OCI-LY3 (cell line): ENCODE measurements around the gene QKI.

ENCODE experiments used
- H2AFZ ChIP-seq: fragments of 200-600, 300-600 bp; shearing (Covaris generic); 2 replicates; pipeline ENCODE4 v1.6.0; 2014; ENCODE audit warnings: antibody characterized with exemption, low read depth, low read length
- H3K27ac ChIP-seq: fragments of 200-600, 300-600 bp; sonication (generic); 2 replicates; pipeline ENCODE4 v1.5.1; 2014; ENCODE audit warnings: mild to moderate bottlenecking, low read length, moderate library complexity, mixed read lengths
- H3K27me3 ChIP-seq: fragments of 200-600, 300-600 bp; sonication (generic); 2 replicates; pipeline ENCODE4 v1.6.1; 2014; ENCODE audit warnings: low read depth, low read length, mixed read lengths
- H3K36me3 ChIP-seq: fragments of 200-600, 300-600 bp; sonication (generic); replicated peaks from 2 replicates; pipeline ENCODE3; 2014; ENCODE audit warnings: low read depth, low read length, mixed read lengths
- H3K4me1 ChIP-seq: fragments of 300-600, 200-600 bp; sonication (generic); 2 replicates; pipeline ENCODE4 v1.6.1; 2014; ENCODE audit warnings: low read length, mixed read lengths
- H3K4me2 ChIP-seq: fragments of 200-600, 300-600 bp; sonication (generic); 2 replicates; pipeline ENCODE4 v1.6.1; 2014; ENCODE audit warnings: low read length, mixed read lengths
- H3K4me3 ChIP-seq: fragments of 300-600, 200-600 bp; sonication (generic); 2 replicates; pipeline ENCODE4 v1.5.1; 2014; ENCODE audit warnings: antibody characterized with exemption, mild to moderate bottlenecking, low read length, moderate library complexity
- H3K79me2 ChIP-seq: fragments of 300-600, 200-600 bp; shearing (Covaris generic); 2 replicates; pipeline ENCODE4 v1.6.1; 2014; ENCODE audit warnings: mild to moderate bottlenecking, low read length, mixed read lengths
- H3K9ac ChIP-seq: fragments of 300-600, 200-600 bp; shearing (Covaris generic); 2 replicates; pipeline ENCODE4 v1.6.0; 2014; ENCODE audit warnings: mild to moderate bottlenecking, low read length, moderate library complexity
- H3K9me3 ChIP-seq: fragments of 200-600, 300-600 bp; shearing (Covaris generic); 2 replicates; pipeline ENCODE4 v1.6.1; 2014; ENCODE audit warnings: low read length, mixed read lengths; ENCODE audit not compliant: insufficient read depth
- H4K20me1 ChIP-seq: fragments of 200-600, 300-600 bp; sonication (generic); 2 replicates; pipeline ENCODE4 v1.6.1; 2016; ENCODE audit warnings: low read length, mixed read lengths; ENCODE audit not compliant: insufficient read depth
- EZH2phosphoT487 ChIP-seq: fragments of 200-600 bp; shearing (Covaris generic); IDR thresholded peaks from 2 replicates; pipeline ENCODE4 v1.6.1; 2018; ENCODE audit warnings: antibody characterized with exemption, mixed run types, low read depth
- TF ChIP-seq, protein P1 (sequence below): fragments of 200-600, 300-600 bp; sonication (generic); IDR thresholded peaks from 2 replicates; pipeline ENCODE4 v1.5.1; 2014; ENCODE audit warnings: antibody characterized with exemption, low read length, low read depth

QKI gene

DNA sequence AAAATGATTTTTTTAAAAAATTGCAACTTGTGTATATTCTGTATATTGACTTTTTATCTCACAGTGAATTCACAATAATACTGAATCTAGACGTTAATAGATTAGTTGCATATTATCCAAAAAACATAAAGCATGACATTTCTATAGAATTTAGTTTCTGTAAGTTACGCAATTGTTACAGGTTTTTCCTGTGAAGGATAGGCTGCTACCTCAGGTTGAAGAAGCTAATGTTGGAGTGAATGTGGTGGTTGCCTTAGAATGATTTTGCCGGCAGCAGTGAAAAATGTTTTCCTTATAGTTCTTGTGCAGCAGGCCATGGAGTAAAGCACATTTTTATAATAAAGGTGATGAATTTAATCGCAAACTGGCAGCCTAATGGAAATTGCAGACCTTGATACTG, 20.5 kb downstream of the QKI start:
- no peak overlapping the region for H2AFZ ChIP-seq
- no peak overlapping the region for H3K27ac ChIP-seq
- no peaks in the 10 kb centered on the region for H3K4me1 ChIP-seq
- no peaks in the 10 kb centered on the region for H3K36me3 ChIP-seq
- peaks cover 100% of the 10 kb centered on the region for H3K79me2 ChIP-seq
- H3K27me3 ChIP-seq: no peaks in the 10 kb centered on the region
- TF ChIP-seq EZH2phosphoT487: no peak
- TF ChIP-seq, protein P1, sequence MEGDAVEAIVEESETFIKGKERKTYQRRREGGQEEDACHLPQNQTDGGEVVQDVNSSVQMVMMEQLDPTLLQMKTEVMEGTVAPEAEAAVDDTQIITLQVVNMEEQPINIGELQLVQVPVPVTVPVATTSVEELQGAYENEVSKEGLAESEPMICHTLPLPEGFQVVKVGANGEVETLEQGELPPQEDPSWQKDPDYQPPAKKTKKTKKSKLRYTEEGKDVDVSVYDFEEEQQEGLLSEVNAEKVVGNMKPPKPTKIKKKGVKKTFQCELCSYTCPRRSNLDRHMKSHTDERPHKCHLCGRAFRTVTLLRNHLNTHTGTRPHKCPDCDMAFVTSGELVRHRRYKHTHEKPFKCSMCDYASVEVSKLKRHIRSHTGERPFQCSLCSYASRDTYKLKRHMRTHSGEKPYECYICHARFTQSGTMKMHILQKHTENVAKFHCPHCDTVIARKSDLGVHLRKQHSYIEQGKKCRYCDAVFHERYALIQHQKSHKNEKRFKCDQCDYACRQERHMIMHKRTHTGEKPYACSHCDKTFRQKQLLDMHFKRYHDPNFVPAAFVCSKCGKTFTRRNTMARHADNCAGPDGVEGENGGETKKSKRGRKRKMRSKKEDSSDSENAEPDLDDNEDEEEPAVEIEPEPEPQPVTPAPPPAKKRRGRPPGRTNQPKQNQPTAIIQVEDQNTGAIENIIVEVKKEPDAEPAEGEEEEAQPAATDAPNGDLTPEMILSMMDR: no peak
- no peaks in the 10 kb centered on the region for H3K9me3 ChIP-seq
- no peak overlapping the region for H3K9ac ChIP-seq
- peaks cover 92% of the 10 kb centered on the region for H4K20me1 ChIP-seq
- H3K4me2 ChIP-seq: no peak overlapping the region
- no peak overlapping the region for H3K4me3 ChIP-seq

DNA sequence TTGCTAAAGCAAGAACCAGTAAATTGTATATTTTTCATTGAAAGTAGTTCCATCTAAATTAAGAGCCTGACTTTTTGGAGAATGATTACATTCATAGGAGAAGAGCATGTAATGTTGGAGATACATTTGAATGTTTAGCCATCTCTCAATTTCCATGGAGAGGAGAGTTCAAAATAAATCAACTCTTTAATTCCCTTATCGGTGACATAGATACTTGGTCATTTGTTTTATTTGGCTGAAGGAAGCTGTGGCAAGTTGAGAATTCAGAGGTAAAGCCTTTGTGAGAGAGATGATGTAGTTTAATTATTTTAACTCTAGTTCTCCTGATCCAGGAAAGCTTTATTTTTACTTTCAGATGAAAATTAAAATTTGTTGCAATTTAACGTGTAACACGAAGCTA, 22.3 kb downstream of the QKI start:
- no peaks in the 10 kb centered on the region for H3K36me3 ChIP-seq
- no peak overlapping the region for H3K9ac ChIP-seq
- no peak overlapping the region for H3K4me2 ChIP-seq
- H3K9me3 ChIP-seq: no peaks in the 10 kb centered on the region
- H3K4me1 ChIP-seq: no peaks in the 10 kb centered on the region
- no peak overlapping the region for H3K4me3 ChIP-seq
- peaks cover 92% of the 10 kb centered on the region for H4K20me1 ChIP-seq
- H2AFZ ChIP-seq: no peak overlapping the region
- H3K27ac ChIP-seq: no peak overlapping the region
- TF ChIP-seq, protein P1: no peak
- no peak for TF ChIP-seq EZH2phosphoT487
- H3K79me2 ChIP-seq: peaks cover 100% of the 10 kb centered on the region
- H3K27me3 ChIP-seq: no peaks in the 10 kb centered on the region

- Histone ChIP-seq H3K36me3 (no peaks in the 10 kb centered on the region), H3K9ac (no peak overlapping the region), H3K4me1 (no peaks in the 10 kb centered on the region), H4K20me1 (peaks cover 91% of the 10 kb centered on the region), H2AFZ (no peak overlapping the region), H3K27ac (no peak overlapping the region), H3K9me3 (no peaks in the 10 kb centered on the region), H3K4me3 (no peak overlapping the region), H3K27me3 (no peaks in the 10 kb centered on the region), H3K4me2 (no peak overlapping the region), H3K79me2 (peaks cover 100% of the 10 kb centered on the region)
- no peak for TF ChIP-seq EZH2phosphoT487
- TF ChIP-seq, protein P1: no peak
Observed at GRCh38 chr6:163437466-163437865, 22.9 kb downstream of the QKI start.

GRCh38 chr6:163438298-163438939, 23.9 kb downstream of the QKI start:
- Histone ChIP-seq H3K9ac (no peak overlapping the region), H4K20me1 (peaks cover 90% of the 10 kb centered on the region), H3K27ac (no peak overlapping the region), H3K4me2 (no peak overlapping the region), H3K79me2 (peaks cover 100% of the 10 kb centered on the region), H3K36me3 (no peaks in the 10 kb centered on the region), H3K27me3 (no peaks in the 10 kb centered on the region), H3K4me3 (no peak overlapping the region), H3K9me3 (no peaks in the 10 kb centered on the region), H2AFZ (no peak overlapping the region), H3K4me1 (no peaks in the 10 kb centered on the region)
- no peak for TF ChIP-seq EZH2phosphoT487
- TF ChIP-seq, protein P1: no peak
